K562 (cell line): ENCODE measurements around the gene C17orf113. TPM values are rescaled to one million over a fixed set of nuclear protein-coding genes. Genes with fewer than 3 reads are reported as not detected.
A peak's percentile ranks its signal among the peaks of the same experiment; 100 is the strongest.

Source experiments
- AFF1 ChIP-seq, 2 experiments: fragments of 450-650 bp; IDR thresholded peaks; 2 replicates each; pipeline ENCODE4 v1.6.1; 2018; ENCODE audit warnings: mild to moderate bottlenecking in 2 of 2, low read depth in 1 of 2; ENCODE audit not compliant: partially characterized antibody in 2 of 2
- C11orf30 ChIP-seq: fragments of 450-650 bp; IDR thresholded peaks from 2 replicates; pipeline ENCODE4 v1.6.1; 2016; ENCODE audit warnings: low read depth, mild to moderate bottlenecking
- COPS2 ChIP-seq: fragments of 450-650 bp; conservative IDR thresholded peaks from 2 replicates; pipeline ENCODE4 v1.6.1; 2016; ENCODE audit warnings: mild to moderate bottlenecking, moderate library complexity
- CXXC5 ChIP-seq: fragments of 250-450 bp; sonication (Bioruptor Pico); IDR thresholded peaks from 2 replicates; pipeline ENCODE4 v1.8.0; 2022; ENCODE audit warnings: inconsistent platforms, mild to moderate bottlenecking, moderate library complexity
- EGR1 ChIP-seq: fragments of 450-650 bp; conservative IDR thresholded peaks from 2 replicates; pipeline ENCODE4 v1.6.1; 2017; ENCODE audit warnings: mild to moderate bottlenecking
- ESRRA ChIP-seq: fragments of 450-650 bp; IDR thresholded peaks from 2 replicates; pipeline ENCODE4 v1.6.1; 2014; ENCODE audit warnings: low read depth, mild to moderate bottlenecking, moderate library complexity, borderline replicate concordance
- ETV1 ChIP-seq: fragments of 450-650 bp; conservative IDR thresholded peaks from 2 replicates; pipeline ENCODE4 v1.6.1; 2016; ENCODE audit warnings: missing genetic modification characterization, control low read depth, low read depth, missing compliant biosample characterization
- ID3 ChIP-seq, 2 experiments: fragments of 250-450 bp in 1 of 2; fragments of 450-650 bp in 1 of 2; sonication (Bioruptor Pico) in 1 of 2; IDR thresholded peaks; 2 replicates each; pipeline versions ENCODE4 v1.6.1 to v1.8.0; 2016 to 2021; ENCODE audit warnings: mild to moderate bottlenecking in 2 of 2, moderate library complexity in 2 of 2, missing compliant biosample characterization in 1 of 2, missing genetic modification characterization in 1 of 2
- MAFK ChIP-seq: IDR thresholded peaks from 2 replicates; pipeline ENCODE4 v1.6.1; 2011; ENCODE audit warnings: low read length, improper control_type of control experiment
- NR2C1 ChIP-seq, 2 experiments: fragments of 450-650 bp; IDR thresholded peaks; 2 replicates each; pipeline ENCODE4 v1.6.1; 2017; ENCODE audit warnings: mild to moderate bottlenecking in 2 of 2, antibody characterized with exemption in 1 of 2, inconsistent platforms in 1 of 2, missing compliant biosample characterization in 1 of 2, missing genetic modification characterization in 1 of 2
- NR4A1 ChIP-seq, 2 experiments: fragments of 250-450 bp in 1 of 2; fragments of 450-650 bp in 1 of 2; sonication (Bioruptor Pico) in 1 of 2; IDR thresholded peaks; 2 replicates each; pipeline versions ENCODE4 v1.4.0 to v1.6.1; 2016 to 2020; ENCODE audit warnings: mild to moderate bottlenecking in 2 of 2, missing compliant biosample characterization in 1 of 2, missing genetic modification characterization in 1 of 2, moderate library complexity in 1 of 2
- PHF20 ChIP-seq: fragments of 450-650 bp; IDR thresholded peaks from 2 replicates; pipeline ENCODE4 v1.6.1; 2018; ENCODE audit not compliant: partially characterized antibody
- SNIP1 ChIP-seq: fragments of 450-650 bp; IDR thresholded peaks from 2 replicates; pipeline ENCODE4 v1.7.1; 2017; ENCODE audit warnings: low read depth, mild to moderate bottlenecking
- THAP12 ChIP-seq: fragments of 250-450 bp; sonication (Bioruptor Pico); IDR thresholded peaks from 2 replicates; pipeline ENCODE4 v1.9.0; 2021; ENCODE audit warnings: mild to moderate bottlenecking, inconsistent platforms
- ZC3H11A ChIP-seq: IDR thresholded peaks from 2 replicates; pipeline ENCODE4 v1.6.1; 2012; ENCODE audit warnings: low read depth, low read length, improper control_type of control experiment
- ZNF133 ChIP-seq: fragments of 250-450 bp; sonication (Bioruptor Pico); IDR thresholded peaks from 2 replicates; pipeline ENCODE4 v1.4.0; 2020; ENCODE audit warnings: mild to moderate bottlenecking
- polyA plus RNA-seq, 8 experiments: library from polyadenylated mRNA; depleted of rRNA in 4 of 8; stranded (reverse) in 5 of 8; unstranded in 3 of 8; fragments of >200 nt; fragmentation: Nextera tagmentation in 2 of 8; fragmentation: Illumina TruSeq in 1 of 8; extraction: Ambion mirVana in 2 of 8; extraction: Trizol in 1 of 8; gene quantifications; 2 replicates each; pipeline versions ENCODE4 v1.2.1 to v1.2.3, GENCODE V29; 2011 to 2014; ENCODE audit warnings: inconsistent platforms in 1 of 8, missing spikeins in 1 of 8
- total RNA-seq, 7 experiments: library from RNA; depleted of rRNA in 6 of 7; stranded (reverse); fragments of >200 nt in 6 of 7; fragmentation: Illumina TruSeq in 2 of 7; extraction: Trizol in 2 of 7; gene quantifications; 2 replicates each; pipeline versions ENCODE4 v1.2.1 to v1.2.3, GENCODE V29; 2011 to 2021; ENCODE audit warnings: low replicate concordance in 1 of 7

C17orf113 gene
- total and polyA plus RNA-seq, 9 of the 15 experiments (the other 6 are each of a cell fraction or from before 2014, with no cell fraction given) = 0.10 to 1.2 (median 0.31) TPM

- TF ChIP-seq ZNF133 (no peak), AFF1 (IDR thresholded peaks at IDR 0.05; ENCODE audit: low read depth in 1 of 2, partially characterized antibody in 2 of 2) (peak in 1 of 2 experiments; percentile 20), ESRRA (peak; percentile 39; the same call in 1 of the 2 replicates), CXXC5 (CRISPR knock-in tag) (peak; percentile 82), NR4A1 (CRISPR knock-in tag; IDR thresholded peaks at IDR 0.05) (0 out of 2 replicates have a peak, but pooled peaks have one; percentile 28), NR4A1 (tag; IDR thresholded peaks at IDR 0.05) (no peak), COPS2 (no peak), THAP12 (CRISPR knock-in tag) (peak; percentile 99), PHF20 (peak; percentile 80), EGR1 (peak; percentile 100), C11orf30 (peak; percentile 75), ID3 (CRISPR knock-in tag; IDR thresholded peaks at IDR 0.05) (no peak), ID3 (tag; IDR thresholded peaks at IDR 0.05) (0 out of 2 replicates have a peak, but pooled peaks have one; percentile 36), ETV1 (tag) (peak; percentile 93), MAFK (no peak), SNIP1 (peak; percentile 98), NR2C1 (IDR thresholded peaks at IDR 0.05) (peak; percentile 81), NR2C1 (tag; IDR thresholded peaks at IDR 0.05) (peak; percentile 67), ZC3H11A (no peak)
Measured at GRCh38 chr17:42016941-42017865, 33.2 kb downstream of the C17orf113 start, which contains the start of gene DNAJC7 (continued).
